GM21529 (cell line): ENCODE data around the gene OR2D2.
"Not testable (repeated sequence)": the region's sequence is repeated elsewhere in the genome, so short reads cannot be mapped to it uniquely, and the experiment has no call there.

ENCODE experiments used
- ATAC-seq: cut with Tn5 transposase; IDR thresholded peaks from one replicate; pipeline ENCODE4 v1.9.1; 2021; ENCODE audit not compliant: unreplicated experiment

The OR2D2 gene

DNA sequence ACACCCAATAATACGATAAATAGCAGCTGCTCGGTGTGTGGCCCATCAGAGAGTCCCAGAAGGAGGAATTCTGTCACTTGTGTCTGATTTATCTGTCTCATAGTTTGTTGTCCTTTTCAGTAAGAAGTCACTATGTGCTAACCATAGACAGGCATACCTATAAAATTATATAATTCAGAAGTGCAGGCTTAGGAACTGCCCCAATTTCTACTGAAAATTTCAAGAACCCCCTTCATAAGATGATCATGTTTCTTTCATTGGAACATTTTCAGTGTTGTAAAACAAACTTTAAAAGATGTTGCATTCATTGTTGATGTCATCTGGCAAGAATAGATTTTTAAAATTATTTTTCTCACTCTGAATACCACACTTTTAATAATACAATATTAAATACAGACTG lies at the start of gene OR2D2:
OR2D2 (minus strand) TSS at position 101 of the 400 bp plus-strand sequence; CDS start at position 101, 0 bp downstream.
- no peak for ATAC-seq

- no peak for ATAC-seq
Measured at GRCh38 chr11:6941970-6942369, 49.7 kb upstream of the OR2D2 start.

DNA sequence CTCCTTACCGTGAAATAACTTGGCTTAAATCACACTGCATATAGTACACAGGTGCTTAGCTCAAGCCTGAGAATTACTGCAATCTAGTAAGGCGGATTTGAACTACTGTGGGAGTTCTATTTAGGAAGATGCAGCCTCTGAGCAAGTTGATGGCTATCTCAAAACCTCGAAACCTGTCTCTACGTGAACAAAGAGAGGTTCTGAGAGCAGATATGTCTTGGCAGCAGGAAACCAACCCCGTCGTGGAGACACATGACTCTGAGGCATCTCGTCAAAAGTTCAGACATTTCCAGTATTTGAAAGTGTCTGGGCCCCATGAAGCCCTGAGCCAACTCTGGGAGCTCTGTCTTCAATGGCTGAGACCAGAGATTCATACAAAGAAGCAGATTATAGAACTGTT lies 39.8 kb upstream of the OR2D2 start:
- no peak for ATAC-seq

GRCh38 chr11:6931146-6931713 lies 38.9 kb upstream of the OR2D2 start:
- ATAC-seq, result no peak

DNA sequence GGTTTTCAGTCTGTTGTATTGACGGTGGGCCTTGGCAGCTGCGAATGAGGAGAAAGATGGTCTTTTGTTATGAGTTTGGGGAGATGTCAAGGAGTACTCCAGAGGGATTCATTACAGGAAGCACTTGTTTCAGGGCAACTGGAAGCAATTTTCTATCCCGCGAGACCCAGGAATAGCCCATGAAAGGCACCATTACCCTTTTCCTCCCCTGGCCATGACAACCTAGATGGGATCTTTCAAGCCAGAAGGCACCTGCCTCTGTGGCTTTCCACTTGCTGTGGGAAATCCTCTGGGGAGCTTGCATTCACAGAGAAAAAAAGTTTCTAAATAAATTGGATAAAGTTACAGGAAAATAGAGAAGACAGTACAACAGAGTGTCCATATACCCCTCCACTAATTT lies 36.6 kb upstream of the OR2D2 start:
- ATAC-seq, result no peak

GRCh38 chr11:6927030-6927617 lies 34.8 kb upstream of the OR2D2 start:
- ATAC-seq, result peak; percentile 60

- ATAC-seq, result peak; percentile 63
Measured at GRCh38 chr11:6926208-6927029, 34.1 kb upstream of the OR2D2 start, which contains the start of gene ZNF215. TSS of gene ZNF215 (plus strand) at chr11:6926426. CDS start at chr11:6932273, 5,847 bp downstream.

DNA sequence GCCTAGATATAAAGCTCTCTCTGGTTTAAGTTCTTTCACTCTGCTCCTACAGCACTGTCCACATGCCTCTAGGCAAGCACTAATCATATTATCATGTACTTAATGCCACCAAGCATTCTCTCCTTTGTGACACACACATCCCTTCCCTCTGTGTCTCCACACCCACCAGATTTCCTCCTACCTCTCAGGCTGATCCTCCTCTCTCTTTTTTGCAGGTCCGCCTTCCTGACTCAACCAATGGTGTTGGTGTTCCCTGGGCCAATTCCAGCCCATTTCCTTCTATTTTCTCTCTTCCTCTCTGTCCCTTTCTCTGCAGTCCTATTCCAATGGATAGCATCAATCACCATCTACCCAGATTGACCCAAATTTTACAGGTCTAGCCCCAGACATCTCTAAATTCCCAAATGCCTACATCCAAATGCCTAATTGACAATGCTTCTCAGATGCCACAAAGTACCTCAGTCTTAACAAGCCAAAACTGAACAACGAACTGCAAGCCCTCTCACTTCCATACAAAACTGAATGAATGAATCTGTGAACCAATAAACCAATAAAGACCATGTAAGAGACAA lies 33.4 kb upstream of the OR2D2 start:
- ATAC-seq, result peak; percentile 2

DNA sequence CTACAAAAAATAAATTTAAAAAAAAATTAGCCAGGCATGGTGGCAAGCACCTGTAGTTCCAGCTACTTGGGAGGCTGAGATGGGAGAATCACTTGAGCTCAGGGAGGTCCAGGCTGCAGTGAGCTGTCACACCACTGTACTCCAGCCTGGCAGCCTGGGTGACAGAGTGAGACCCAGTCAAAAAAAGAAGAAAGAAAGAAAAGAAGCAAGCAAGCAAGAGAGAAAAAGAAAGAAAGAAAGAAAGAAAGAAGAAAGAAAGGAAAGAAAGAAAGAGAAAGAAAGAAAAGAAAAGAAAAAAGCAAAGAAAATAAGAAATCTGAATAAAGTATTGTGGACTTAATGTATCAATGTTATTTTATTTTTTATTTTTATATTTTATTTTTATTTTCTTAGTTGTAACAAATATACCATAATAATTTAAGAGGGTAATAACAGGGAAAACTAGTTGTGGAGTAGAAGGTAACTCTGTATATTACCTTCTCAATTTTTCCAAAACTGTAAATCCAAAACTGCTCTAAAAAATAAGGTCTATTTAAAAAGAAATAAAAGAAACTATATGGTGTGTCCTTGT lies 32.8 kb upstream of the OR2D2 start:
- ATAC-seq, result no peak

GRCh38 chr11:6920702-6921101 lies 28.4 kb upstream of the OR2D2 start, which contains the start of gene OR2D3:
TSS of gene OR2D3 (plus strand) at chr11:6921002. CDS start at chr11:6921002, 0 bp downstream.
- no peak for ATAC-seq

GRCh38 chr11:6919698-6920097 lies 27.4 kb upstream of the OR2D2 start:
- ATAC-seq, result no peak

DNA sequence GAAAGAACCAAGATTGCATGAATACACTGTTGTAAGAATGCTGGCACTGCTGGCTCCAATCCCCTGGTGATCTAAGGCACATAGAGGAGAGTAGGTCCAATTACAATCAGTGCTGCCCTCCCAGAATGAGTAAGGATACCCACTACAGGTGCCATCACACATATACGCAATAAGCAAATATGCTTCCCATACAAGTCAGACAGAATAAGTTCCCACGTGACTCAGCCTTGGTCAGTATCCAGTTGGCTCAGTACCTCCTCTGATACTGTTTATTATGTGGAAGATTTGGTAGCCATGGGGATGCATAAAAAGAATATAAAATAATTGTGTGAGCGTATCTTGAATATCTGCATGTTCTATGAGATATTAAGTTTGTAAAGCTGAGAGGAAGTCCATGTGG lies 19.6 kb upstream of the OR2D2 start:
- ATAC-seq, result no peak

DNA sequence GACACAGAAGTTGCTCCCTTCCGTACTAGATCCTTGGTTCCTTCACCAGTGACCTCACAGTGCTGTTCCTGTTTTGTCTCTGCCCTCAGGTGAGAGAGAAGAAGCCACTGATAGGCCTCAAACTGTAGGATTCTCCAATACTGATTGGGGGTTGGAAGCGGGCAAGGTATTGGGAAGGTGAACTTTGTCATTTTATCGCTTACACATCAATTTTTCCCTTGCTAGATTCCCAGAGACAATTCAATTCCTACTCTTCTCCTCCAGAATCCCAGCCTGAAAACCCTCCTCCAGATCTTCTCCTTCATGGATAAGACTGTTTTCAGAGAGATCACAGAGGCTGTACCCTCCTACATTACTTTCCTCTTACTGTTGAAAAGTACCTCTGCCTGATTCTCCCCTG lies 19.1 kb upstream of the OR2D2 start:
- no peak for ATAC-seq

DNA sequence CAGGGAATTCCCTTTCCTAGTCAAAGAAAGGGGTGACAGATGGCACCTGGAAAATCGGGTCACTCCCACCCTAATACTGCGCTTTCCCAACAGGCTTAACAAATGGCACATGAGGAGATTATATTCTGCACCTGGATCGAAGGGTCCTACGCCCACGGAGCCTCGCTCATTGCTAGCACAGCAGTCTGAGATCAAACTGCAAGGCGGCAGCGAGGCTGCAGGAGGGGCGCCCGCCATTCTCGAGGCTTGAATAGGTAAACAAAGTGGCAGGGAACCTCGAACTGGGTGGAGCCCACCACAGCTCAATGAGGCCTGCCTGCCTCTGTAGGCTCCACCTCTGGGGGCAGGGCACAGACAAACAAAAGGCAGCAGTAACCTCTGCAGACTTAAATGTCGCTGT lies 12.5 kb upstream of the OR2D2 start:
- ATAC-seq, result not testable (repeated sequence)

- ATAC-seq, result no peak
Measured at GRCh38 chr11:6900327-6900999, 8.2 kb upstream of the OR2D2 start.

- ATAC-seq, result no peak
Measured at GRCh38 chr11:6898911-6899310, 6.6 kb upstream of the OR2D2 start.

DNA sequence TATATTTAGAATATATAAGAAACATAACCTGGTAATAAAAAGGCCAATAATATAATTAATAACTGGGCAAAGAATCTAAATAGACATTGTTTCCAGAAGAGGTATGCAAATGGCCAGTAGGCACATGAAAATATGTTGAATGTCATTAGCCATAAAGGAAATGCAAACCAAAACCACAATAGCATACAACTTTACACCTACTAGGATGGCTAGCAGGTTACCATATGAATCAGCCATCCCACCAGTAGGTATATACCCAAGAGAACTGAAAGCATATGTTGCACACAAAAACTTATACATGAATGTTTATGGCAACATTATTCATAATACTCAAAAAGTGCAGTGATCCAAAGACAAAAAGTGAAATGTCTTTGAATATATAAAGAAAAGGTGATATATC lies 2.7 kb upstream of the OR2D2 start:
- peak; percentile 86 for ATAC-seq

DNA sequence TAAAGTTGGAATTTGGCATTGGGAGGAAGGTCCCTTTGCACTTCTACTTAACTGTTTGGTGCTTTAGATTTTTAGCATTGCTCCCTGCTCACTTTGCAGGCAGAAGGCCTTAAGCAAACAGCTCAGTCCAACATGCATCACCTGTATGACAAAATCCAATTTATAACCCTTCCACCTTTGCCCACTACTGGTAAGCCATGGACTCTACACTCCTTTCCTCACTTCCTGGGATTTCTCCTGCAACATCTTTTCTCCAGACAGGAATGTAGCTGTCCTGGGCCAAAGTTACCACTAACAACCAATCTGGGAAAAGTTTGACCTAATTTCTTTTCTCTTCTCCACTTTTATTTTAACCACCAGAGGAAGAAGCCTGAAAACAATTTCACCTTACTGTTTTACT lies 1.8 kb upstream of the OR2D2 start:
- ATAC-seq, result no peak

DNA sequence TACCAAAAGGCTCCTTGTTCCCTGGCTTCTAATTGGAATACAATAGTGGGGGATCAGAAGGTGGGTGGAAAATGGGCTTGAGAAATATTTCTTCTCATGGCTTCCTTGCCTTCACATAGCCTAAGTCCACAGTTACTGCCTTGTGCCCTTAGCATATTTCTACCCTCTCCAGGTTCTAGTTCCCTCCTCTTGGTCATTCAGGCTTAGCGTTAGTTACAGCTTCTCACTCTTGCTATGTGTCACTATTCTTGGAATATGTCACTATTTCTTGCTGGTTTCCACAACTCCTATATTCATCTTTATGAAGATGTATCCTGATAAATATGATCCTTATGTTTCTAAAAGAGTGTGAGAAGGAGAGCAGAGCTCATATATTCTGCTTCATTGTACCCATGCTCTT lies 2.5 kb downstream of the OR2D2 start:
- peak; percentile 55 for ATAC-seq

DNA sequence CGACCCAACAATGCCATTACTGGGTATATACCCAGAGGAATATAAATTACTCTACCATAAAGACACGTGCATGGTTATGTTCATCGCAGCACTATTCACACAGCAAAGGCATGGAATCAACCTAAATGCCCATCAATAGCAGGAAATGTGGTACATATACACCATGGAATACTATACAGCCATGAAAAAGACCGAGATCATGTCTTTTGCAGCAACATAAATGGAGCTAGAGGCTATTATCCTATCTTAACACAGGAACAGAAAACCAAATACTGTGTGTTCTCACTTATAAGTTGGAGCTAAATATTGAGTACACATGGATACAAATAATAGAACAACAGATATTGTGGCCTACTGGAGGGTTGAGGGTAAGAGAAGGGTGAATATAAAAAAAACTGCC lies 3.5 kb downstream of the OR2D2 start:
- ATAC-seq, result no peak

DNA sequence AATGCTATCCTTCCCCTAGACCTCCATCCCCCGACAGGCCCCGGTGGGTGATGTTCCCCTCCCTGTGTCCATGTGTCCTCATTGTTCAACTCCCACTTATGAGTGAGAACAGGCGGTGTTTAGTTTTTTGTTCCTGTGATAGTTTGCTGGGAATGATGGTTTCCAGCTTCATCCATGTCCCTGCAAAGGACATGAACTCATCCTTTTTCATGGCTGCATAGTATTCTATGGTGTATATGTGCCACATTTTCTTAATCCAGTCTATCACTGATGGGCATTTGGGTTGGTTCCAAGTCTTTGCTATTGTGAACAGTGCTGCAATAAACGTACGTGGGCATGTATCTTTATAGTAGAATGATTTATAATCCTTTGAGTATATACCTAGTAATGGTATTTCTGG lies 4.6 kb downstream of the OR2D2 start:
- ATAC-seq, result not testable (repeated sequence)
